GM19468 (cell line): ENCODE data around the gene CSMD2.

ENCODE experiments used
- ATAC-seq: cut with Tn5 transposase; IDR thresholded peaks from one replicate; pipeline ENCODE4 v1.9.1; 2021; ENCODE audit warnings: mild to moderate bottlenecking, moderate library complexity, moderate number of reproducible peaks; ENCODE audit not compliant: unreplicated experiment; ENCODE audit errors: extremely low read depth

Gene CSMD2

GRCh38 chr1:33635336-33636012 is 529.6 kb downstream of the CSMD2 start:
- ATAC-seq, result no peak

GRCh38 chr1:33634806-33635205 is 530.2 kb downstream of the CSMD2 start:
- ATAC-seq, result no peak

GRCh38 chr1:33634143-33634542 is 530.9 kb downstream of the CSMD2 start:
- no peak for ATAC-seq

GRCh38 chr1:33633019-33633801 is 531.8 kb downstream of the CSMD2 start:
- ATAC-seq, result no peak

GRCh38 chr1:33630686-33631085 is 534.3 kb downstream of the CSMD2 start:
- no peak for ATAC-seq

GRCh38 chr1:33626801-33627200 is 538.2 kb downstream of the CSMD2 start:
- ATAC-seq, result no peak

GRCh38 chr1:33624991-33625870 is 539.8 kb downstream of the CSMD2 start:
- no peak for ATAC-seq

GRCh38 chr1:33624261-33624990 is 540.6 kb downstream of the CSMD2 start:
- no peak for ATAC-seq

GRCh38 chr1:33623811-33624210 is 541.2 kb downstream of the CSMD2 start:
- no peak for ATAC-seq

- no peak for ATAC-seq
Measured at GRCh38 chr1:33622757-33623156, 542.3 kb downstream of the CSMD2 start.

- no peak for ATAC-seq
Measured at GRCh38 chr1:33618636-33619035, 546.4 kb downstream of the CSMD2 start.

- no peak for ATAC-seq
Measured at GRCh38 chr1:33617451-33617850, 547.6 kb downstream of the CSMD2 start.

GRCh38 chr1:33616780-33617179 is 548.2 kb downstream of the CSMD2 start:
- ATAC-seq, result no peak

GRCh38 chr1:33615546-33615945 is 549.5 kb downstream of the CSMD2 start:
- no peak for ATAC-seq

GRCh38 chr1:33610864-33611455 is 554.1 kb downstream of the CSMD2 start:
- no peak for ATAC-seq

- ATAC-seq, result no peak
Measured at GRCh38 chr1:33610391-33610790, 554.6 kb downstream of the CSMD2 start.

GRCh38 chr1:33609739-33610138 is 555.3 kb downstream of the CSMD2 start:
- no peak for ATAC-seq

- no peak for ATAC-seq
Measured at GRCh38 chr1:33608825-33609400, 556.1 kb downstream of the CSMD2 start.

- ATAC-seq, result no peak
Measured at GRCh38 chr1:33607444-33608005, 557.5 kb downstream of the CSMD2 start.
